Chondrocyte (in vitro differentiated cells): ENCODE results near the gene CASD1. TPM values are rescaled to one million over a fixed set of nuclear protein-coding genes. Genes with fewer than 3 reads are reported as not detected.

Source experiments
- DNase-seq: peaks from one replicate; pipeline ENCODE4 v3.0.0; 2021; ENCODE audit warnings: mixed read lengths, low spot score
- H3K27ac Mint-ChIP-seq: one replicate; pipeline ENCODE4 v1.8.0; 2021; ENCODE audit warnings: mild to moderate bottlenecking, moderate library complexity, mixed read lengths; ENCODE audit not compliant: unreplicated experiment
- H3K27me3 Mint-ChIP-seq: 2 replicates; pipeline ENCODE4 v1.8.0; 2021; ENCODE audit warnings: low read depth, mixed read lengths
- H3K36me3 Mint-ChIP-seq: 2 replicates; pipeline ENCODE4 v1.8.0; 2021; ENCODE audit warnings: low read depth, mixed read lengths
- H3K4me1 Mint-ChIP-seq: 2 replicates; pipeline ENCODE4 v1.8.0; 2021; ENCODE audit warnings: low read depth, mild to moderate bottlenecking, mixed read lengths
- H3K4me3 Mint-ChIP-seq: one replicate; pipeline ENCODE4 v1.8.0; 2021; ENCODE audit warnings: mild to moderate bottlenecking, moderate library complexity, mixed read lengths; ENCODE audit not compliant: unreplicated experiment
- H3K9me3 Mint-ChIP-seq: 2 replicates; pipeline ENCODE4 v1.8.0; 2021; ENCODE audit warnings: low read depth, mixed read lengths
- total RNA-seq: library from RNA; stranded (reverse); gene quantifications from 3 replicates; pipeline ENCODE4 v1.2.1, GENCODE V29; 2021
- TF ChIP-seq, protein P1 (sequence below): fragments of 200-600 bp; sonication (generic); IDR thresholded peaks from 2 replicates; pipeline ENCODE4 v1.5.0; 2021; ENCODE audit warnings: antibody characterized with exemption, mild to moderate bottlenecking, moderate library complexity

The CASD1 gene
- total RNA-seq, 1 donor from 2014 or later, result 10.9 TPM

DNA sequence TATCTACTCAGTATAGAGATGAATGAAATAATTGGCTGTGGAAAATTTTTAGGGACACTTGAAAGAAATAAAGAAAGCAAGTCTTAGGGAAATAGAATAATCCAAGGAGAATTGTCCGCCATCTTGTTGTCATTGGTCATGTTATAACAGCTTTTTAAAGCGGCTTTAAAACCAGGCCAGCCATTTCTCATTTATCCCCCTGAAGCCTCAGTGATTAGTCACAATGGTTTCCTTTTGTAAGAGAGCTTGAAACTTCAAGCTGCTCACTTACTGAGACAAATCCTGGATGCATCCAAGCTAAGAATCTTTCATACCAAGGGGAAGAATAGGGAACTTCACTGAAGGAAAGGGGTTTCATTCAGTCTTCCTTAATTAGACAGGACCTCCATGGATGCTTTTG lies 78.5 kb downstream of the CASD1 start:
- Mint-ChIP-seq H3K27ac (no peak overlapping the region), H3K4me1 (peaks cover 12% of the 10 kb centered on the region), H3K4me3 (no peak overlapping the region)

DNA sequence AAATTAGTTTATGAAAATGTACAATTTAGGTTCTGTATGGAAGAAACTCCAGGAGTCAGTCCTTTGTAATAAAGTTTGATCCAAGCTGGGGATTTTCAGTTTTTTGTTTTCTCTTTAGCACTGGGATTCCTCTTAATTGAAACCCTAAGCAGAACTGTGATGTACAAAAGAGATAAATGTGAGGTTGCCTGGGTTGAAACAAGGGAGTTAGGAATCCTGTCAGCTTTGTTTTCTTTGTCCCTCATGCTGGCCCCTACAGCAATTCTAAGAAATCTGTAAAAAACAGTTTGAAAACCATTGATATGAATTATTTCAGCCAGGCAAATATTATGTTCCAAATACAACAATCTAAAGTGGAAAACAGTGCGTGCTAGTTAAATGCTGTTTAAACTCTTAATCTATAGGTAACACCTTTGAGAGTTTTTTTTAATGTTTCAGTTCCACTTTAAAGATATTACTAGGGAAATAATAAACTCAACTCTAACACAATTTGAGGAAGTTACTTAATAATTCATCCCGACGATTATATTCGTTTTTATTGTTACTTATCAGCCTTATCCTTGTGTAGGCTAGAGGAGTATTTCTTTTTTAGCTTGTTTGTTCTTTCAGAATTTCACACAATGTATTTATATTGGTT lies 81.0 kb downstream of the CASD1 start:
- H3K27ac Mint-ChIP-seq, result no peak overlapping the region
- no peak for DNase-seq
- no peaks in the 10 kb centered on the region for H3K4me1 Mint-ChIP-seq
- H3K36me3 Mint-ChIP-seq, result peaks cover 10% of the 10 kb centered on the region
- no peaks in the 10 kb centered on the region for H3K9me3 Mint-ChIP-seq
- no peak overlapping the region for H3K4me3 Mint-ChIP-seq
- no peaks in the 10 kb centered on the region for H3K27me3 Mint-ChIP-seq
- TF ChIP-seq, protein P1, sequence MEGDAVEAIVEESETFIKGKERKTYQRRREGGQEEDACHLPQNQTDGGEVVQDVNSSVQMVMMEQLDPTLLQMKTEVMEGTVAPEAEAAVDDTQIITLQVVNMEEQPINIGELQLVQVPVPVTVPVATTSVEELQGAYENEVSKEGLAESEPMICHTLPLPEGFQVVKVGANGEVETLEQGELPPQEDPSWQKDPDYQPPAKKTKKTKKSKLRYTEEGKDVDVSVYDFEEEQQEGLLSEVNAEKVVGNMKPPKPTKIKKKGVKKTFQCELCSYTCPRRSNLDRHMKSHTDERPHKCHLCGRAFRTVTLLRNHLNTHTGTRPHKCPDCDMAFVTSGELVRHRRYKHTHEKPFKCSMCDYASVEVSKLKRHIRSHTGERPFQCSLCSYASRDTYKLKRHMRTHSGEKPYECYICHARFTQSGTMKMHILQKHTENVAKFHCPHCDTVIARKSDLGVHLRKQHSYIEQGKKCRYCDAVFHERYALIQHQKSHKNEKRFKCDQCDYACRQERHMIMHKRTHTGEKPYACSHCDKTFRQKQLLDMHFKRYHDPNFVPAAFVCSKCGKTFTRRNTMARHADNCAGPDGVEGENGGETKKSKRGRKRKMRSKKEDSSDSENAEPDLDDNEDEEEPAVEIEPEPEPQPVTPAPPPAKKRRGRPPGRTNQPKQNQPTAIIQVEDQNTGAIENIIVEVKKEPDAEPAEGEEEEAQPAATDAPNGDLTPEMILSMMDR, result no peak

More for the DNA sequence above, 78.5 kb downstream of the CASD1 start:
- TF ChIP-seq, protein P1, result no peak
- no peaks in the 10 kb centered on the region for H3K27me3 Mint-ChIP-seq
- no peaks in the 10 kb centered on the region for H3K9me3 Mint-ChIP-seq
- no peak for DNase-seq
- H3K36me3 Mint-ChIP-seq, result peaks cover 9% of the 10 kb centered on the region

DNA sequence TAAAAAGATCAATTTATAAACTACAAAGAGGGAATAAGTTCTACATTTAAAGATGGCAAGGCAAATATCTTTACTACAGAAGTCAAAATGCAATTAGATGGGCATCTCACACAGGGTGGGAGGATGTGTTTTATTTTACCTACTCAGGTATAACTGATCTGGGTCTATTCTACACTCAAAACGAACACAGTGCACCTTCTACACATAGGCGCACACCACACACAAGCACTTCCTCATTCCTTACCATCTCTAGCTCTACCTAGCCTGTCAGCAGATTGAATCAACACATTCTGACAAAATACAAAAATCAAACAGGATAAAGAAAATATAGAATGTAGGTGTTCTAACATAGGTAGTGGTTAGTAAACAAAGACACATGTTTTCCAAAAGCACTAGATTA lies 81.6 kb downstream of the CASD1 start:
- H3K9me3 Mint-ChIP-seq, result no peaks in the 10 kb centered on the region
- H3K27ac Mint-ChIP-seq, result no peak overlapping the region
- TF ChIP-seq, protein P1, result no peak
- no peaks in the 10 kb centered on the region for H3K4me1 Mint-ChIP-seq
- DNase-seq, result no peak
- H3K27me3 Mint-ChIP-seq, result no peaks in the 10 kb centered on the region
- H3K36me3 Mint-ChIP-seq, result peaks cover 9% of the 10 kb centered on the region
- no peak overlapping the region for H3K4me3 Mint-ChIP-seq

DNA sequence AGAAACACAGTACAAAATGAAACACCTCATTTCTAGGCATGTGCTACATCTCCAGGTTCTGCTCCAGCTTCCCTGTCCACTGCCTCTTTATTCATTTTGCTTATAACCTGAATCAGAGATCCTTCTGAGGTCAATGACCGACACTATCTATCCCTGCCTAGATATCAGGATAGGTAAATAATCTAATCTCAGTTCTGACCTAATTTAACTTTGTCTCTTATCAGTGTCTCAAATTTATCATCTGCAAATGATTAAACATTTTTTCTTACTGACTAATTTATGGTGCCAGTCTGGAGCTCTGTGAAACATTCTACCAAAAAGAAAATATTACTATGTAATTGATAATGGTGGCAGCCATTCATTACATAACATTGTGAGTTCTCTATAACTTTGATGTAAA lies 85.3 kb downstream of the CASD1 start:
- TF ChIP-seq, protein P1, result no peak
- H3K27ac Mint-ChIP-seq, result no peak overlapping the region
- no peaks in the 10 kb centered on the region for H3K9me3 Mint-ChIP-seq
- peaks cover 14% of the 10 kb centered on the region for H3K36me3 Mint-ChIP-seq
- no peak for DNase-seq
- no peak overlapping the region for H3K4me3 Mint-ChIP-seq
- no peaks in the 10 kb centered on the region for H3K4me1 Mint-ChIP-seq
- no peaks in the 10 kb centered on the region for H3K27me3 Mint-ChIP-seq

DNA sequence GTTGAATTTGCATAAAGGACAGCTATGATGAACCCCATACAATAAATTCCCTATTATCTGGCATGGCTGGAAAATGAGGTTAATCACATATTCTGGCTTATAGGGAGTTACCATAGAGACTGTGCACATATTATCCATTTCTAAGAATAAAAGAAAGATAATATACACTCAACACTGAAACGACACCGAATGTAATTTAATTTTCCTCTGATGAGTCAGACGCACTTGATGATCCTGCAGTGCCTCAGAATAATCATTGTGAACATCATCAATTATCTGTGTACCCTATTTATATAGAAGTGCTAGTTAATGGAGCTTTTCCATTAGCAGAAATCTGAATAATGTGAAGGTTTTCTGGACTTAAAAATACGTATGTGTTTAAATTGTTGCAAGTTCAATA lies 86.1 kb downstream of the CASD1 start:
- Mint-ChIP-seq H3K27me3 (no peaks in the 10 kb centered on the region), H3K4me1 (no peaks in the 10 kb centered on the region), H3K9me3 (no peaks in the 10 kb centered on the region), H3K4me3 (no peak overlapping the region), H3K36me3 (peaks cover 14% of the 10 kb centered on the region), H3K27ac (no peak overlapping the region)
- TF ChIP-seq, protein P1, result no peak
- no peak for DNase-seq
